AG04449 (cell line): Measurements from ENCODE around the gene HAUS8.

Source experiments
- CTCF ChIA-PET: fragments of 350-600 bp; formaldehyde crosslinking; extraction: SDS; loops from one replicate; lab custom pipeline; 2021; ENCODE audit warnings: antibody characterized with exemption; lab: Yijun Ruan, JAX
- POLR2A ChIA-PET: fragments of 400-600, 350-600 bp; formaldehyde crosslinking; extraction: SDS; loops from one replicate; lab custom pipeline; 2020; ENCODE audit warnings: antibody characterized with exemption, inconsistent platforms; lab: Yijun Ruan, JAX
- DNase-seq: peaks from one replicate; pipeline ENCODE4 v3.0.0-alpha.2; 2010; ENCODE audit warnings: low read depth, low spot score
- H3K4me3 ChIP-seq: 2 replicates; pipeline ENCODE4 v1.5.1; 2011; ENCODE audit warnings: low read depth, mild to moderate bottlenecking, control low read depth, low read length
- TF ChIP-seq, protein P1 (sequence below): IDR thresholded peaks from one replicate; pipeline ENCODE4 v1.5.1; 2011; ENCODE audit warnings: mild to moderate bottlenecking, moderate library complexity, low read length, control low read depth, inconsistent platforms; ENCODE audit not compliant: insufficient read depth; ENCODE audit errors: missing control alignments

Gene HAUS8

DNA sequence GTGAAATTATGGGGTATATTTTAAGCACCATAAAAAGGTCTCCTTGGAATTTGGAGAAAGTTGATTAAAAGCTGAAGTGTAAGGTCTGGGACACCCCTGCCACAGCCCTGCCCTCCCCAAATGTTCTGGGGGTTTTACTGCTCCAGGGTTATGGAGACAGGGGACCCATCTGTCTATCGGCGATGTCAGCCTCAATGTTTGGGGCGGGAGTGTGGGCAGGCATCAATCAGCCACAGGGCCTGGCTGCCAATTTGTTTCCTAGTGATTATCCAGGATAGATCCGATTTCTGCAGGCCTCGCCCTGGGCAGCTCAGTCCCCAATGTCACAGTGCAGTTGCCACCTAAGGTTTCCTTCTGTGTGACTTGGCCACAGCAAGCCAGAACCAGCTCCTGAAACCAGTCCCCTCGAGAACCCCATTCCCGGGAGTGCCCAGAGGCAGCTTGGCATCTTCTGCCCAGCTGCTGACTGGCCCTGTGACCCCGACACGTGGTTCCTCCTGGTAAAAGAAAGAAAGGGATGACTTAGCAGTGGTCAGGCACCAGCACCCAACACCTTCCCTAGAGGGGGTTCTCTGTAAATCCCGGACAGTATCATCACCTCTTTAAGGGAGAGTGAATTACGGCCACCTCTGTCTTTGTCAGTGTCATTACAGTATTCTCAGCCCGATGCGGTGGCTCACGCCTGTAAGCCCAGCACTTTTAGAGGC lies 41.9 kb upstream of the HAUS8 start:
- TF ChIP-seq, protein P1, sequence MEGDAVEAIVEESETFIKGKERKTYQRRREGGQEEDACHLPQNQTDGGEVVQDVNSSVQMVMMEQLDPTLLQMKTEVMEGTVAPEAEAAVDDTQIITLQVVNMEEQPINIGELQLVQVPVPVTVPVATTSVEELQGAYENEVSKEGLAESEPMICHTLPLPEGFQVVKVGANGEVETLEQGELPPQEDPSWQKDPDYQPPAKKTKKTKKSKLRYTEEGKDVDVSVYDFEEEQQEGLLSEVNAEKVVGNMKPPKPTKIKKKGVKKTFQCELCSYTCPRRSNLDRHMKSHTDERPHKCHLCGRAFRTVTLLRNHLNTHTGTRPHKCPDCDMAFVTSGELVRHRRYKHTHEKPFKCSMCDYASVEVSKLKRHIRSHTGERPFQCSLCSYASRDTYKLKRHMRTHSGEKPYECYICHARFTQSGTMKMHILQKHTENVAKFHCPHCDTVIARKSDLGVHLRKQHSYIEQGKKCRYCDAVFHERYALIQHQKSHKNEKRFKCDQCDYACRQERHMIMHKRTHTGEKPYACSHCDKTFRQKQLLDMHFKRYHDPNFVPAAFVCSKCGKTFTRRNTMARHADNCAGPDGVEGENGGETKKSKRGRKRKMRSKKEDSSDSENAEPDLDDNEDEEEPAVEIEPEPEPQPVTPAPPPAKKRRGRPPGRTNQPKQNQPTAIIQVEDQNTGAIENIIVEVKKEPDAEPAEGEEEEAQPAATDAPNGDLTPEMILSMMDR, result no peak
- DNase-seq, result no peak
- ChIA-PET POLR2A (no interaction called here), CTCF (interaction anchor here (1.1 to 1.5 kb wide), 2 partner anchors 17 to 34 kb away, joined by 3 to 6 read pairs; no protein-coding TSS in a partner anchor)
- H3K4me3 ChIP-seq, result no peak overlapping the region

DNA sequence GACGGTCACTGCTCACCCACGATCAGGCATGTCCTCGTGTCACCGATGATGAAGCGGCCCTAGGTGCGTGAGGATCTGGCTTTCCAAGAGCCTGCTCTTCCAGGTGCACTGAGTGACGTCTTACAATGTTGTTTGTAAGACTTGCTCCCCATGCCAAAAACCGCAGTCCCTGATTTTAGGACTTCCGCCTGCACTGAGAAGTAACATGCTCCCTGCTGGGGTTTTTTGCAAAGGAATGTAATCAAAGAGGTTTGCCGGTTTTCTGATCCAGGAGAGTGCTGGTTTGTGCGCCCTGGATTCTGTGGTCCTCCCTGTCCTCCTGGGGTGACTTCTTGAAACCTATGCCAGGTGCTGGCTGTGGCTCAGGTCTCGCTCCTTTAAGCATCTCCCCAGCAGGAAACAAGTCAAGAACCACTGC lies 39.2 kb upstream of the HAUS8 start:
- DNase-seq, result no peak
- POLR2A ChIA-PET, result no interaction called here
- CTCF ChIA-PET, result no interaction called here
- no peak overlapping the region for H3K4me3 ChIP-seq
- TF ChIP-seq, protein P1, result no peak

DNA sequence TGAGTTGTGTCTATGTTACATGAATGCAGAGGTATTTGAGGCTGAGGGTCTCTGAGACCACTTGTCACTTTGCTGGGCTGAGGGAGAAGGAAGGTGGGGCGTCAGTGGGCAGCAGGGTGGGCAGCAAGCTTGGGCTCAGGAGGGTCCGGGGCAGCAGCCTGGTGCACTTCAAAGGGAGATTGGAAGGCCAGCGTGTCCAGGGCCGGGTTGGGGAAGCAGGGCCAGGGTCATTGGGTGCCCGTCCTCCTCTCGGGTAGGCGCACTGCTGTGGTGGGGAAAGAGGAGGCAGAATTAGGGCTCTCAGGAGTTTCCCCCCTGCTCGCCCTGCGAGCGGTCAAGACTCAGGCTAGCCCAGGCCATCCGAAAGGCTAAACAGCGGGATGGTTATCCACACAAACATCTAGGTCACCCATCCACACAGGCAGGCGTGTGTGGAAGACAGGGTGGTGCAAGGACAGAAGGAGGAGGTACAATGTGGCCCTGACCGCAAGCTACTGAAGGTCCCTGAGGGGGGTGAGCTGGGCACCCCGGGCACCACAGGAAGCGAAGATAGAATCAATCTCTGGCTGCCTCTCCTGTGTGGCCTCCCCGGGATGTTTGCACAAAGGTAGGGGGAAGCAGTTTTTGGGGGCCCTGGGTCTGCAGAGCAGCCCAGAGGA lies 38.0 kb upstream of the HAUS8 start:
- CTCF ChIA-PET, result interaction anchor here (1.1 kb wide), 1 partner anchor 9 kb away, joined by 3 read pairs; no protein-coding TSS in a partner anchor
- POLR2A ChIA-PET, result no interaction called here
- no peak for DNase-seq
- H3K4me3 ChIP-seq, result no peak overlapping the region
- TF ChIP-seq, protein P1, result no peak

DNA sequence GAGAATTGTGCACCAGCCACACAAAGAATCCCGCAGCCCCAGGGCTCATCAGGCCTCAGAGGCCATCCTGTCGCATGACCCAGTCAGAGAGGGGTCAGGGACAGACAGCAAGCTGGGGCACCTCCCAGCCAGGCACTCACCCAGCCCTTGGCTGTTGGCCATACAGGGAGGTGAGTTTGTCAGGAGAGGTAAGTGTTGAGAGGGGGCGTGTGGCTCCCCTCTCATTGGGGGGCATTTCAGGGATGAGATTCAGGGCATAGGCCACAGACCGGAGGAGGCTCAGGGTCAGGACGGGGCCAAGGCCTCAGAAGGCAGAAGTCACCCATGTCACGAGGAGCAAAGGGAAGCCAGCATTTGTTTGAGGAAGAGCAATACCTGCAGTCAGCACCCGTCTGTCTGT lies 37.4 kb upstream of the HAUS8 start:
- TF ChIP-seq, protein P1, result no peak
- DNase-seq, result no peak
- POLR2A ChIA-PET, result no interaction called here
- no peak overlapping the region for H3K4me3 ChIP-seq
- CTCF ChIA-PET, result no interaction called here

DNA sequence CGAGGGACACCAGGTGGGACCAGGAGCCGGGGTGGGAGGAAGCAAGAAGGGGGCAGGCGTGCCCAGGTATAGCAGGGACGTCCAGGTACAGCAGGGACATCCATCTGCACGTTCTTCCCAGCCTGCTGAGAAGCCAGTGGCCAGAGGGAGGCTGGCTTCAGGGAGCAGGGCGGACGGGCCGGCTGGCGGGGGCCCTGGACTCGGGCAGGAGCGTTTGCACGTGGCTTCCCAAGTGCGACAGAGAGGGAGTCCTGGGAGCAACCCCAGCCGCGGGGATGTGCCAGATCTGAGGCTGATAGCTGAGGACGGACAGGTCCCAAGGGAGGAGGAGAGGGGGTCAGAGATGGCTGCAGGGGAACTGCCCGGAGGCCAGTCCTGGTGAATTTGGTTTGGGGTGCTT lies 37.0 kb upstream of the HAUS8 start:
- no peak for DNase-seq
- no peak overlapping the region for H3K4me3 ChIP-seq
- POLR2A ChIA-PET, result no interaction called here
- CTCF ChIA-PET, result no interaction called here
- TF ChIP-seq, protein P1, result no peak

DNA sequence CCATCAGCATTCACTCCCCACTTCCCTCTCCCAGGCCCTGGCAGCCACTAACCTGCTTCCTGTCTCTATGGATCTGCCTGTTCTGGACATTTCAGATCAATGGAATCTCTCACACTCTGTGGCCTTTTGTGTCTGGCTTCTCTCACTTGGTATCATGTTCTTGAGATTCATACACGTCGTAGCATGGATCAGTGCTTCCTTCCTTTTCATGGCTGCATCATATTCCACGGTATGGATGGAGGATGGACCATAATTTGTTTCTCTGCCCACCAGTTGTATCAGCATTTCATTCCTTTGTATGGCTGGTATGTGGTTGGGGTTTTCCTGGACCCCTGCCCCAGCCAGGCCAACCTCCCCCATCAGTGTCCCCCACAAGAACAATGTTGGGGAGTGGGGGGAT lies 36.5 kb upstream of the HAUS8 start:
- CTCF ChIA-PET, result no interaction called here
- TF ChIP-seq, protein P1, result no peak
- no peak for DNase-seq
- no peak overlapping the region for H3K4me3 ChIP-seq
- POLR2A ChIA-PET, result interaction anchor here (0.7 kb wide), 1 partner anchor 37 kb away, joined by 3 read pairs; no protein-coding TSS in a partner anchor
